HG03108 (cell line): ENCODE results near the gene ZPBP2.
A peak's percentile ranks its signal among the peaks of the same experiment; 100 is the strongest.
"Not testable (repeated sequence)": the region's sequence is repeated elsewhere in the genome, so short reads cannot be mapped to it uniquely, and the experiment has no call there.

ENCODE experiments used
- ATAC-seq: cut with Tn5 transposase; IDR thresholded peaks from one replicate; pipeline ENCODE4 v1.9.1; 2021; ENCODE audit warnings: moderate library complexity; ENCODE audit not compliant: unreplicated experiment

The ZPBP2 gene

GRCh38 chr17:39854909-39855308, 13.1 kb upstream of the ZPBP2 start:
- no peak for ATAC-seq

- not testable (repeated sequence) for ATAC-seq
Observed at GRCh38 chr17:39855911-39856649, 11.9 kb upstream of the ZPBP2 start.

- ATAC-seq: no peak
Observed at GRCh38 chr17:39861235-39861634, 6.8 kb upstream of the ZPBP2 start.

- no peak for ATAC-seq
Observed at GRCh38 chr17:39863244-39863917, 4.6 kb upstream of the ZPBP2 start.

- ATAC-seq: peak; percentile 37
Observed at GRCh38 chr17:39863918-39864746, 3.9 kb upstream of the ZPBP2 start, which contains the start of gene IKZF3. IKZF3 (minus strand) TSS chr17:39864312; CDS start chr17:39864126, 186 bp downstream.

GRCh38 chr17:39866013-39866730, 1.8 kb upstream of the ZPBP2 start:
- no peak for ATAC-seq

GRCh38 chr17:39867084-39867879, 720 bp upstream of the ZPBP2 start:
- ATAC-seq: peak; percentile 45

- ATAC-seq: no peak
Observed at GRCh38 chr17:39868554-39868942, 546 bp downstream of the ZPBP2 start.

- ATAC-seq: no peak
Observed at GRCh38 chr17:39870776-39871175, 2.8 kb downstream of the ZPBP2 start.

- no peak for ATAC-seq
Observed at GRCh38 chr17:39871801-39872200, 3.8 kb downstream of the ZPBP2 start.

GRCh38 chr17:39872751-39873150, 4.7 kb downstream of the ZPBP2 start:
- no peak for ATAC-seq

- ATAC-seq: not testable (repeated sequence)
Observed at GRCh38 chr17:39886102-39886501, 18.1 kb downstream of the ZPBP2 start.

GRCh38 chr17:39887078-39887477, 19.1 kb downstream of the ZPBP2 start:
- no peak for ATAC-seq

- no peak for ATAC-seq
Observed at GRCh38 chr17:39889200-39889599, 21.2 kb downstream of the ZPBP2 start.

- no peak for ATAC-seq
Observed at GRCh38 chr17:39894681-39895376, 26.8 kb downstream of the ZPBP2 start.

- ATAC-seq: no peak
Observed at GRCh38 chr17:39898088-39898487, 30.1 kb downstream of the ZPBP2 start.

- ATAC-seq: no peak
Observed at GRCh38 chr17:39899215-39899614, 31.2 kb downstream of the ZPBP2 start.

GRCh38 chr17:39902027-39902426, 34.0 kb downstream of the ZPBP2 start:
- ATAC-seq: not testable (repeated sequence)

GRCh38 chr17:39903158-39903884, 35.3 kb downstream of the ZPBP2 start:
- no peak for ATAC-seq
